Prostate gland (tissue), 2 donors: ENCODE measurements around the gene ABCG8.

Experiments used
- CTCF ChIP-seq, 4 experiments: fragments of 200-600 bp in 2 of 4; fragments of 450-650 bp in 2 of 4; sonication (generic) in 2 of 4; IDR thresholded peaks; 1 replicate in 3 of 4; 2 replicates in 1 of 4; pipeline ENCODE4 v1.5.1; 2016 to 2019; ENCODE audit warnings: antibody characterized with exemption in 4 of 4, mild to moderate bottlenecking in 2 of 4, moderate library complexity in 2 of 4
- POLR2AphosphoS5 ChIP-seq: sonication (generic); formaldehyde crosslinking; IDR thresholded peaks from one replicate; pipeline ENCODE4 v1.6.1; 2017; ENCODE audit warnings: antibody characterized with exemption

- TF ChIP-seq POLR2AphosphoS5 (no peak), CTCF (IDR thresholded peaks at IDR 0.05) (no peak)
These were observed 43.5 kb downstream of the ABCG8 start for GRCh38 chr2:43882312-43882711.
